NT2/D1 (cell line): ENCODE results near the gene LCORL.

Experiments
- SUZ12 ChIP-seq: IDR thresholded peaks from 2 replicates; pipeline ENCODE4 v1.6.1; 2011; ENCODE audit not compliant: insufficient read length, insufficient read depth; ENCODE audit errors: extremely low read depth
- YY1 ChIP-seq: IDR thresholded peaks from 2 replicates; pipeline ENCODE4 v1.6.1; 2011; ENCODE audit not compliant: insufficient read length, insufficient read depth
- ZNF274 ChIP-seq: IDR thresholded peaks from 2 replicates; pipeline ENCODE4 v1.6.1; 2011; ENCODE audit warnings: mild to moderate bottlenecking, low read depth, low read length

DNA sequence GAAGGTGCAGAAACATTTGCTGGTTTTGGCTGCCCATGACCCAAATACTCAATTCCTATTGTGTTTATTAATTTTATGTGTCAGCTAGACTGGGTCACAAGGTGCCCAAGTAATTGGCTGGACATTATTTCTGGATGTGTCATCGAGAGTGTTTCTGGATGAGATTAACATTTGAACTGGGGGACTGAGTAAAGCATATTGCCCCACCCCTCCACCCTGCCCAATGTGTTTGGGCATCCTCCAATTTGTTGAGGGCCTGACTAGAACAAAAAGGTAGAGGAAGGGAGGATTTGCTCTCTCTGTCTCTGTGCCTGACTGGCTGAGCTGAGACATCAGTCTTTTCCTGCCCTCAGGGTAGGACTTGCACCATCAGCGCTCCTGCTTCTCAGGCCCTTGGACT, 29.7 kb upstream of the LCORL start:
- TF ChIP-seq ZNF274 (no peak), YY1 (no peak), SUZ12 (no peak)
